Measurements from ENCODE around the gene CCDC85C.

DNA sequence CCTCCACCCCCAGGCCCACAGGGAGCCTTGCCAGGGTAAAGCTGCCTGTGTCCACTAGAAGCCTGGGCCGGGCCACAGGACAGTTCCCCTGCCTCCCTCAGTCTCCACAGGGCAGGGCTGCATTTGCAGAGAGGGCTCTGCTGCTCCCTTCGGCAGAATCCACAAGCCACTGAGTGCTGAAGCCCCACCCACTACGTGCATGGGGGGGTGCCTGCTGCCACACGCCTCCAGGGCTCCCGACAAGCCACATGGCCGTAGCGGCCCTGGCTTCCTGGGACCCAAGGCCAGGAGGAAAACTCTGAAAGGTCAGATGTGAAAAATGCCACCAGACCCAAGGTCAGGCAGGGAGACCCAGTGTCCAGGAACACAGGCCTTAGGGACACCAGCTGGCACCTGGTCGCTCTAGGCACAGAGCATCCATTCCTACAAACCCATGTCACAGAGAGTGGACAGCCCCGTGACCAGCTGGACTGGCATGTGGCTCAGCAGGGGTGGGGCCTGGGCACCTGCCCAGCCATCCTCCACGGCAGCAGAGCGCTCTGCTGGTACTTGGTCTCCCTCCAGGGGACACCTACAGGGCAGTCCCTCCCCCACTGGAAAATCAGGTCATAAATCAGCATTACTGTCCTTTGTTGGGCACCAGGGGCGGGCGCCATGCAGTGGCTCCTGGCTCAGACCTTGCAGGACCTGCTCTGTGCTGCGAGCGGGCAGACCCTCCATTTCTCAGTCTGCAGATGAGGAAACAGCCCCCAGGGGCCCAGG lies 42.9 kb downstream of the CCDC85C start:
- TF ChIP-seq CTCF (IDR thresholded peaks at IDR 0.05) (peak in 1 of 7 experiments; percentile 10), EP300 (IDR thresholded peaks at IDR 0.05) (no peak), POLR2A (IDR thresholded peaks at IDR 0.05) (no peak), POLR2AphosphoS5 (IDR thresholded peaks at IDR 0.05) (peak in 2 of 3 donors; percentile 26 to 35)
